Endothelial cell of umbilical vein (primary cell): ENCODE data around the gene VWA7.

Experiments
- EZH2 ChIP-seq: IDR thresholded peaks from 2 replicates; pipeline ENCODE4 v1.6.1; 2012; ENCODE audit warnings: borderline replicate concordance, low read depth, mild to moderate bottlenecking, moderate library complexity, low read length, inconsistent platforms; ENCODE audit not compliant: severe bottlenecking
- MYC ChIP-seq: IDR thresholded peaks from one replicate; pipeline ENCODE4 v1.6.1; 2011; ENCODE audit warnings: mild to moderate bottlenecking, low read depth, low read length
- POLR2A ChIP-seq: IDR thresholded peaks from 2 replicates; pipeline ENCODE4 v1.6.1; 2012; ENCODE audit warnings: low read depth, mild to moderate bottlenecking, control low read depth, low read length
- TF ChIP-seq, protein P1 (sequence below), 2 donors: IDR thresholded peaks; 1 replicate in 1 of 2; 2 replicates in 1 of 2; pipeline ENCODE4 v1.5.1; 2011; ENCODE audit warnings: low read length in 2 of 2, mild to moderate bottlenecking in 2 of 2, moderate library complexity in 2 of 2, control low read depth in 1 of 2, inconsistent platforms in 1 of 2, low read depth in 1 of 2; ENCODE audit not compliant: insufficient read depth in 1 of 2; ENCODE audit errors: extremely low read depth in 1 of 2

DNA sequence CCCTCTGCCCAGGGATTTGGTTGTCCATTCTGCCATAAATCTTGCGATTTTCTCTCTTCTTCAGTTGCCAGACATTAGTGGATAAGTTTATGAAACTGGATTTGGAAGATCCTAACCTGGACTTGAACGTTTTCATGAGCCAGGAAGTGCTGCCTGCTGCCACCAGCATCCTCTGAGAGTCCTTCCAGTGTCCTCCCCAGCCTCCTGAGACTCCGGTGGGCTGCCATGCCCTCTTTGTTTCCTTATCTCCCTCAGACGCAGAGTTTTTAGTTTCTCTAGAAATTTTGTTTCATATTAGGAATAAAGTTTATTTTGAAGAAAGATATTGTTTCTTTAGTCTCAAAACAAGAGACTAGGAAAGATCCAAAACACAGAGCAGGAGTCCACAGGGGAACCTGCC is 14.8 kb downstream of the VWA7 start, which contains the start of gene SAPCD1:
- TF ChIP-seq, protein P1, sequence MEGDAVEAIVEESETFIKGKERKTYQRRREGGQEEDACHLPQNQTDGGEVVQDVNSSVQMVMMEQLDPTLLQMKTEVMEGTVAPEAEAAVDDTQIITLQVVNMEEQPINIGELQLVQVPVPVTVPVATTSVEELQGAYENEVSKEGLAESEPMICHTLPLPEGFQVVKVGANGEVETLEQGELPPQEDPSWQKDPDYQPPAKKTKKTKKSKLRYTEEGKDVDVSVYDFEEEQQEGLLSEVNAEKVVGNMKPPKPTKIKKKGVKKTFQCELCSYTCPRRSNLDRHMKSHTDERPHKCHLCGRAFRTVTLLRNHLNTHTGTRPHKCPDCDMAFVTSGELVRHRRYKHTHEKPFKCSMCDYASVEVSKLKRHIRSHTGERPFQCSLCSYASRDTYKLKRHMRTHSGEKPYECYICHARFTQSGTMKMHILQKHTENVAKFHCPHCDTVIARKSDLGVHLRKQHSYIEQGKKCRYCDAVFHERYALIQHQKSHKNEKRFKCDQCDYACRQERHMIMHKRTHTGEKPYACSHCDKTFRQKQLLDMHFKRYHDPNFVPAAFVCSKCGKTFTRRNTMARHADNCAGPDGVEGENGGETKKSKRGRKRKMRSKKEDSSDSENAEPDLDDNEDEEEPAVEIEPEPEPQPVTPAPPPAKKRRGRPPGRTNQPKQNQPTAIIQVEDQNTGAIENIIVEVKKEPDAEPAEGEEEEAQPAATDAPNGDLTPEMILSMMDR (IDR thresholded peaks at IDR 0.05; ENCODE audit: extremely low read depth in 1 of 2, insufficient read depth in 1 of 2, low read depth in 1 of 2, low read length in 2 of 2): no peak
- TF ChIP-seq MYC: no peak
- TF ChIP-seq EZH2: no peak
- no peak for TF ChIP-seq POLR2A
